ENCODE results near the gene CDH13.

CDH13 gene

GRCh38 chr16:82699711-82700495 is 73.1 kb downstream of the CDH13 start:
- no peak for DNase-seq

- no peak for DNase-seq
Measured at GRCh38 chr16:82700541-82701235, 73.9 kb downstream of the CDH13 start.

GRCh38 chr16:82701442-82701955 is 74.7 kb downstream of the CDH13 start:
- DNase-seq: no peak

GRCh38 chr16:82703161-82703560 is 76.4 kb downstream of the CDH13 start:
- DNase-seq: no peak

GRCh38 chr16:82703871-82704768 is 77.4 kb downstream of the CDH13 start:
- DNase-seq: no peak

- DNase-seq: no peak
Measured at GRCh38 chr16:82709987-82710386, 83.2 kb downstream of the CDH13 start.

- no peak for DNase-seq
Measured at GRCh38 chr16:82713778-82714177, 87.0 kb downstream of the CDH13 start.

- DNase-seq: no peak
Measured at GRCh38 chr16:82715160-82715559, 88.4 kb downstream of the CDH13 start.

GRCh38 chr16:82715833-82716232 is 89.1 kb downstream of the CDH13 start:
- DNase-seq: no peak

GRCh38 chr16:82716361-82716855 is 89.6 kb downstream of the CDH13 start:
- no peak for DNase-seq

- DNase-seq: no peak
Measured at GRCh38 chr16:82720414-82720813, 93.6 kb downstream of the CDH13 start.

- no peak for DNase-seq
Measured at GRCh38 chr16:82726306-82726705, 99.5 kb downstream of the CDH13 start.

GRCh38 chr16:82728901-82729300 is 102.1 kb downstream of the CDH13 start:
- DNase-seq: no peak

GRCh38 chr16:82730901-82731300 is 104.1 kb downstream of the CDH13 start:
- no peak for DNase-seq

GRCh38 chr16:82732461-82732860 is 105.7 kb downstream of the CDH13 start:
- no peak for DNase-seq

- DNase-seq: no peak
Measured at GRCh38 chr16:82735186-82735585, 108.4 kb downstream of the CDH13 start.

GRCh38 chr16:82735673-82736091 is 108.9 kb downstream of the CDH13 start:
- no peak for DNase-seq

GRCh38 chr16:82736224-82736623 is 109.5 kb downstream of the CDH13 start:
- DNase-seq: no peak

GRCh38 chr16:82738699-82739098 is 111.9 kb downstream of the CDH13 start:
- DNase-seq: no peak

- no peak for DNase-seq
Measured at GRCh38 chr16:82741073-82741615, 114.4 kb downstream of the CDH13 start.

- DNase-seq: no peak
Measured at GRCh38 chr16:82744958-82745357, 118.2 kb downstream of the CDH13 start.

- peak in 1 of 3 experiments; percentile 21 for DNase-seq
Measured at GRCh38 chr16:82748026-82748425, 121.3 kb downstream of the CDH13 start.

GRCh38 chr16:82750068-82750467 is 123.3 kb downstream of the CDH13 start:
- DNase-seq: no peak

Data from NCI-H1417 (cell line).